ENCODE results near the gene RHOC.
A peak's percentile ranks its signal among the peaks of the same experiment; 100 is the strongest.

Gene RHOC

DNA sequence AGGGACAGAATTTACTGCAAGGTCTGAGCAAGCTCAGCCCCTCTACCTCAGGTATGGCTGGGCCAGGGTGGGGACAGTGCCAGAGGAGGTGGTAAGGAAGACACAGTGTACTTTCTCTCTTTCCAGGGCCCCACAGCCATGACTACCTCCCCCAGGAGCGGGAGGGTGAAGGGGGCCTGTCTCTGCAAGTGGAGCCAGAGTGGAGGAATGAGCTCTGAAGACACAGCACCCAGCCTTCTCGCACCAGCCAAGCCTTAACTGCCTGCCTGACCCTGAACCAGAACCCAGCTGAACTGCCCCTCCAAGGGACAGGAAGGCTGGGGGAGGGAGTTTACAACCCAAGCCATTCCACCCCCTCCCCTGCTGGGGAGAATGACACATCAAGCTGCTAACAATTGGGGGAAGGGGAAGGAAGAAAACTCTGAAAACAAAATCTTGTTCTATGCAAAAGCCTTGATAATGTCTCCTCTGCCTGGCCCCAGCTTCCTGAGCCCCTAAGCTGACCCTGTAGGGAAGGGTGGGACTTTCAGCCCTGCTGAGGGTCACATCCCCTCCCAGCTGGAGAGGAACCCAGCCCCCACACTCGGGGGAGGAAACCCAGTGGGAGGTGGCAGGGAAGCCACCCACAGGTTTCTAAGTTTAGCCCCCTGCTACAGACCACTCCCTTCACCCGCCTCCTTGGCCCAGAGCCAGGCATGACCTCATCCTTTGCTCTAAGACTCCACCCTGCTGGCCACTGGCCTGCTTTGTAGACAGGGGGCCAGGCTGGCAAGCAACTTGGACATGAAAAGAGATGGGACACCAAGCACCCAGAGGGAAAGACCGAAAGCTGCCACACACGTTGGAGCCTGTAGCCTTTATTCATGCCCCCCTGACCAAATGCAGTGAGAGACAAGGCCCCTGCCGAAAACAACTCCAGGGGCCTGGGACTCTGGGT is 6.4 kb downstream of the RHOC start:
- DNase-seq: peak; percentile 43

DNA sequence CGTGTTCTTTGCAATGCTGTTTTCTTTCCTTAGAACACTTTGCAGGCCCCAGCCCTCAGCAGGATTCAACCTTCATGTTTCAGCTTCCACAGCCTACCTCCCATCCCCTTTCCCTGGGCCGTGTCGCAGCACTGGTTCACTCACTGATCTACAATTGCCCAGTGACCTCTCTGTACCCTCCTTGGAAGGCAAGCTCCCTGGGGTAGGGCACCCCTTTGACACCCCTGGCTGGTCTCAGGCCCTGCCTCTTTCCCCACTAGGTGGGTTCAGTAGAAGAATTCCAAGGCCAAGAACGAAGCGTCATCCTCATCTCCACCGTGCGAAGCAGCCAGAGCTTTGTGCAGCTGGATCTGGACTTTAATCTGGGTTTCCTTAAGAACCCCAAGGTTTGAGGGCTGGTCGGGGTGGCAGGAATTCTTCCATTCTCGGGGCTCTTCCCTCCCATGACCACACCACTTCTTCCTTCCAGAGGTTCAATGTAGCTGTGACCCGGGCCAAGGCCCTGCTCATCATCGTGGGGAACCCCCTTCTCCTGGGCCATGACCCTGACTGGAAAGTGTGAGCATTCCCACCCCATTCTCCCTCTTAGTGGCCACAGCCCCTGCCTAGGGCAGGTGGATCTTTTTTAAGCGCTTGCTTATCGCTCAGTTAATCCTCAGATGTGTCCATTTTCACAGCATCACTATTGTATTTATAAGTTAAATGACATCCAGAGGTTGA is 7.3 kb downstream of the RHOC start:
- DNase-seq: no peak

DNA sequence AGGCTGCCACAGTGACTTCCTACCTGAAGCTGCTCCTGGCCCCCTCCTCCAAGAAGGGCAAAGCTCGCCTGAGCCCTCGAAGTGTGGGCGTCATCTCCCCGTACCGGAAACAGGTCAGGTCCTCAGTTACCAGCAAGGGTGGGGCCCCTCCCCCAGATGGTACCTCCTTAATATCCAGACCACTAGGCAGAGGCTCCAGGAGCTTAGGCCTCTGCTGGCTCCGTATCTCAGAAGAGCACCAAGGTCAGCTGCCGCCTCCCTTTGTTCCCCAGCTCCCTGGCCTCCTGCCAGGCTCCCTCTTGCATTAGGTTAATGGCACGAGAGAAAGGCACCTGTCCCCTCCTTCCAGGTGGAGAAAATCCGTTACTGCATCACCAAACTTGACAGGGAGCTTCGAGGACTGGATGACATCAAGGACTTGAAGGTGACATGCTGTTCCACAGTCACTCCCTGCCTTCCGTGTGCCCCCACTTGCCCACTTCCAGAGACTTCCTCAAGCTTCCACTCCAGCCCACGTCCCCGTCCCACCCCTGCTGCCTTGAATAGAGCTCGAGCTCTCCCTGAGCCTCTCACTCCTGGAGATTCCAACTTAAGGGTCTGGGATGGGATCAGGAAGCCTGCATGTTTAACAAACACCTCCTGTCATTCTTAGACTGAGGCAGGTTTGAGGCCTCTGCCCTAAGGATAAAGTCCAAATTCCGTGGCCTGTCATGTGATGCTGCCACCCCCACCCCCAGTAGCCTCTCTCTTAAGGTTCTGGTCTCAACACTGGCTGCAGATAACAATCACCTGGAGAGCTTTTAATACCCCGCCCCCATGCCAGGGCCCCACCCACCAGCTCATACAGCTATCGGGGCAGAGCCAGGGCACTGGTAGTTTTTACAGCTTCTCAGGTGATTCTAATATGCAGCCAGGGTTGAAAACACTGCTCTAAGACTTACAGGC is 8.3 kb downstream of the RHOC start:
- DNase-seq: peak; percentile 45

DNA sequence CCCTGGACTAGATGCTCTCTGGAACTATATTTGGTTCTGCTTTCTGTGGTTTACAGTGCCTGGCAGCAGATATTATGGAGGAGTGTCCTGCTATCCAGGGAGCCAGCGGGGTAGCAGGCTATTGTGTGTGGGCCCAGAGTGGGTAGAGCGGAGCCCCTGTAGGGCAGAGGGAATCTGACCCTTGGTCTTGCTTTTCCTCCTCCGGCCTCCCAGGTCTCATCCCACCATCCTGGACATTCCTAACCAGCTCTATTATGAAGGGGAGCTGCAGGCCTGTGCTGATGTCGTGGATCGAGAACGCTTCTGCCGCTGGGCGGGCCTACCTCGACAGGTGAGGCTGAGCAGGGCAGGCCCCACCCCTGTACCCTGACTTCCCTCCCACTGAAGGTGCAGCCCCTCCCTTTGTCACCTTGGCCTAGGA is 9.1 kb downstream of the RHOC start:
- DNase-seq: no peak

DNA sequence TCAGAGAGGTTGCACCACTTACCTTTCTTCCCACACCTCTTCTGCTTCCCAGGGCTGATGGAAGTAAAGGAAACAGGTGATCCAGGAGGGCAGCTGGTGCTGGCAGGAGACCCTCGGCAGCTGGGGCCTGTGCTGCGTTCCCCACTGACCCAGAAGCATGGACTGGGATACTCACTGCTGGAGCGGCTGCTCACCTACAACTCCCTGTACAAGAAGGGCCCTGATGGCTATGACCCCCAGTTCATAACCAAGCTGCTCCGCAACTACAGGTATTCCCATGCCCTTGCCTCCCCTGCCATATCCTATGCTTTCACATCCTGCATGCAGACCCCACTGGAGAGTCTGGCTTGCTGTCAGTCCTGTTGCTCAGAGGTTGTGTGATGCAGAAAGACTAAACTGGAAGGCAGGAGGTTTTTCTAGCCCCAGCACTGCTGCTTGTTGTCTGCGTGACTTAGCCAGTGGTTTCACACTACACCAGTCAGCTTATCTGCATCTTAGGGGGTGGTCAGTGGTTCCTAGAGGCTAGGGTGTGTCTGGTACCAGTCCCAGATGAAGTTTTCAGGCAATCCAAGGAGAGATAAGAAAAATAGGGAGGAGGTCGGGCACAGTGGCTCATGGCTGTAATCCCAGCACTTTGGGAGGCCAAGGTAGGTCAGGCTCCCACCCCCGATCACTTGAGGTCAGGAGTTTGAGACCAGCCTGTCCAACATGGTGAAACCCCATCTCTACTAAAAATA is 10.2 kb downstream of the RHOC start:
- no peak for DNase-seq

DNA sequence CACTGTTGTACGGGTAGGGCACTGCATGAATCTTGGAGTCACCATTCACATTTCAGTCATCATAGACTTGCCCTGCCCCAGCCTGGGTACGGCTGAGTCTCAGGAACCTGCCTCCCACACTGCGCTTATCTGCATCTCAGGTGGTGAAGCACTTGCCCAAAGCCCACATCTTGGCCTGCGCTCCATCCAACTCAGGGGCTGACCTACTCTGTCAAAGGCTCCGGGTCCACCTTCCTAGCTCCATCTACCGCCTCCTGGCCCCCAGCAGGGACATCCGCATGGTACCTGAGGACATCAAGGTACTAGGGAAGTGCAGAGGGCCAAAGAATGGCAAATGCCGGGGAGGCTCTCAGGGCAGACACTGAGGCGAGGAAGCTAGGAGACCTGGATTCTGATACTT is 11.7 kb downstream of the RHOC start:
- DNase-seq: no peak

DNA sequence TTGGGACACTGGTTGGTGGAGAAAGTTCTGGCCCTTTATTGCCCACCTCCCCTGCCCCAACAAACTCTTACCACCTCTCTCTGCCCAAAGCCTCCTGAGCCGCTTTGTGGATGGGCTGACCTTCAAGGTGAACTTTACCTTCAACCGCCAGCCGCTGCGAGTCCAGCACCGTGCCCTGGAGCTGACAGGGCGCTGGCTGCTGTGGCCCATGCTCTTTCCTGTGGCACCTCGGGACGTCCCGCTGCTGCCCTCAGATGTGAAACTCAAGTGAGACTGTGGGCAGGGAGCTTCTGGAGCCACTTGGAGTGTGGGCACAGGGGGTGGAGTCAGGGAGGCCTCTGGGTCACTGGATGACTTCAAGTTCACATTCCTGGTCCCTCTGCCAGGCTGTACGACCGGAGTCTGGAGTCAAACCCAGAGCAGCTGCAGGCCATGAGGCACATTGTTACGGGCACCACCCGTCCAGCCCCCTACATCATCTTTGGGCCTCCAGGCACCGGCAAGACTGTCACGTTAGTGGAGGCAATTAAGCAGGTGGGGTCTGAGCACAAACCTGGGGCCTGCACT is 12.5 kb downstream of the RHOC start:
- DNase-seq: no peak

DNA sequence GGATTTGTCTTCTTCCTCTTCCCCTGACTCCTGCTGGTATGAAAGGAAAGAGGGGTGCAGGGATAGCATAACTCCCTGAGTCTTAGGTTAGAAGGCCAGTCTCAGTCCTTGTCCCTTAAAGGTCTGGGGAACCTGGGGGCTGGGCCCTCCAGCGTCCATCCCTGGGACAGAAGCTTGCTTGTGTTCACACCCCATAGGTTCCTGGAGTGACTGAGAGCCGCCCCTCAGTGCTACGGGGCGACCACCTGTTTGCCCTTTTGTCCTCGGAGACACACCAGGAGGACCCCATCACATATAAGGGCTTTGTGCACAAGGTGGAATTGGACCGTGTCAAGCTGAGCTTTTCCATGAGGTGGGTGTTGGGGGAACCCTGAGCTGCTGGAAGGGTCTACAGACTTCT is 13.1 kb downstream of the RHOC start:
- DNase-seq: no peak

DNA sequence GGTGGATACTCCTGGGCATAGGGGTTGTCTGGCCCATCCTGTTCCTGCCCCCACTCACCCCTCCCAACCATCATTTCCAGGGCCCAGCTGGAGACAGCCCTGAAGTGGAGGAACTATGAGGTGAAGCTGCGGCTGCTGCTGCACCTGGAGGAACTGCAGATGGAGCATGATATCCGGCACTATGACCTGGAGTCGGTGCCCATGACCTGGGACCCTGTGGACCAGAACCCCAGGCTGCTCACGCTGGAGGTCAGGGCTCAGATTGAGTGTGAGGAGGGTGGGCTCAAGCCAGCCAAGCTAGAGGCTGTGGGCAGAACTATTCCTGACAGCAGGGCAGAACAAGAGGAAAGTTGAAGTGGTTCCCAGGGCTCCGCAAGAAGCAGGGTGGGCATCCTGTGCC is 14.2 kb downstream of the RHOC start:
- no peak for DNase-seq

DNA sequence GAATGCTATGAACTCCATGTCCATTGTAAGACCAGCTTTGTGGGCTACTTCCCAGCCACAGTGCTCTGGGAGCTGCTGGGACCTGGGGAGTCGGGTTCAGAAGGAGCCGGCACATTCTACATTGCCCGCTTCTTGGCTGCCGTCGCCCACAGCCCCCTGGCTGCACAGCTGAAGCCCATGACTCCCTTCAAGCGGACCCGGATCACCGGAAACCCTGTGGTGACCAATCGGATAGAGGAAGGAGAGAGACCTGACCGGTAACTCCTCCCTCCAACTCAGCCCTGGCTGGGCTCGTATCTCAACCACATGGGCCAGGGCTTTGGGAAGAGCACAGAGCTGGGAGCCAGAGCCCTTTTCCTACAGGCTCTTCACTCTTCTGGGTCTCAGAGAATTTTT is 17.1 kb downstream of the RHOC start:
- DNase-seq: no peak

DNA sequence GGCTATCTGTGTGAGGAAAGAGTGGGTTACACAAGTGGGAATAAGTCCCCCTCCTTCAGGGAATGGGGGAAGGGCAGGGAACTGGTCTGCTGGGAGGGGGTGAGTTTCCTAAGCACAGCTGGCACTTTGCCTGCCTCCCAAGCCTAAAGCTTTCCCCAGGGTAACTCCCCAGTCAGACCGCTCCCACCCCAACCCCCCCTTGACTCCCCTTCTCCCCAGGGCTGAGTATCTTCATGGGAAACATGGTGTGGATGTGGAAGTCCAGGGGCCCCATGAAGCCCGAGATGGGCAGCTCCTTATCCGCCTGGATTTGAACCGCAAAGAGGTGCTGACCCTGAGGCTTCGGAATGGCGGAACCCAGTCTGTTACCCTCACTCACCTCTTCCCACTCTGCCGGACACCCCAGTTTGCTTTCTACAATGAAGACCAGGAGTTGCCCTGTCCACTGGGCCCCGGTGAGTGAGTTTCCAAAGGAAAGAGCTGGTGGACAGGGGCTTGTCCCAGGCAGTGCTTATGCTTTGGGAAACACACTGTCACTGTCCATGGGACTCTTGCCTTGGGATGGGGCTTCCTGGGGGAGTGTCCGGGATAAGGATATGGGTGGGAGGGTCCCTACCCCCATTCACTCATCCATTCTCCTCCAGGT is 17.6 kb downstream of the RHOC start:
- DNase-seq: no peak

DNA sequence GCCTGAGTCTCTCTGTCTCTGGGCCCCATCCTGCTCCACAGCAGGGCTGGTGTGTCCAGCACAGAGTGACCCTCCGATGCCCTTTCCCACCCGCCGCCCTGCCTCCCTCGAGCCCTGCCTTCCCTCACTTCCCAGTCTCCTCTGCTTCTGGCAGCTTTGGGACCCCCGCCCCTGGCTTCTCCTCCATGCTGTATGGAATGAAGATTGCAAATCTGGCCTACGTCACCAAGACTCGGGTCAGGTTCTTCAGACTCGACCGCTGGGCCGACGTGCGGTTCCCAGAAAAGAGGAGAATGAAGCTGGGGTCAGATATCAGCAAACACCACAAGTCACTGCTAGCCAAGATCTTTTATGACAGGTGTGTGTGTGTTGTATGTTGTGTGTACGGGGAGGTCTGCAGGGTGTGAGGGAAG is 18.1 kb downstream of the RHOC start:
- no peak for DNase-seq

DNA sequence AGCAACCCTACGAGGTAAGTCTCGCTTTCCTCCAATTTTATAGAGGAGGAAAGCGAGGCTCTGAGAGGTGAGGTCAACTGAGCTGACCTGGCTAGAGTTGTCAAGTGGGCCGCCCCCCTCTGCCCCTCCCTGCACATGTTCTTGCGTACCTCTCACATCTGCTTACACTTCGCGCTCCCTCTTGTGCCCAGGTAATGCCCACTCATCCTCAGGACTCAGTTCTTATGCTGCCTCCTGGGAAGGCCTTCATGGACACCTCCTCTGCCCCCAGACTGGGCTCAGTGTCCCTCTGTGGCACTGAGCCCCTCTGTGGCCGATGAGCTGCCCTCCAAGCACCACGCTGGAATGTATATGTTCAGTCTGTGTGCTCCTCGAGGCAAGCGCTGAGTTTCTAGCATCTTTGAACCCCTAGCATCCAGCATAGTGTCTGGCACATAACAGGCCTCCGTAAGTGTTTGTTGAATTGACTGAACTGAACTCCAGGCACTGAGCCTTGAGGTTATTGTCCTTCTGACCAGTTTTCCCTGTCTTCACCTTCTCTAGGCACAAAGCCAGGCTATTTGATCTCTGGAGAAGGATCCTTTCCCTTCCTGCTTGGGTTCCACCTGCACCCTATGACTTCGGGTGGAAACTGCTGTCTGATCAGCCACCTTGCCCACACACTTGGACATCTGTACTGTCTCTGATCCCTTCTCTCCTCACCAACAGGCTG is 19.0 kb downstream of the RHOC start:
- no peak for DNase-seq

DNA sequence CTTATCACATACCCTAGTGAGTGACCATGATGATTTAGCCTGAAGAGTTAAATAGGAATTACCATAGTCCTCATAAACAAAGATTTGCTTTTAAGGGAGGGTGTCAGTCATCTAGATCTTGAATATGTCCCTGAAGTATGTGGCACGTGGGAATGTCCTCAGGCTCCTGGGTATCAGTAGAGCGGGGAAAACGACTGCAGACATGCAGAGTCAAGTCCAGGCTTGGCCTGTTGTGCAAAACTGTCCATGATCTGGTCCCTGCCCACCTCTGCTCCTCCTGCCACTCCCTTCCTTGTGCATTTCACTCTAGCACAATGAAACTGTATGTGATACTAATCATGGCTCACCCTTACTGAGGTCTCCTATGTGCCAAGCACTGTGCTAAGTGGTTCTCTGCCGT is 19.6 kb downstream of the RHOC start:
- no peak for DNase-seq

DNA sequence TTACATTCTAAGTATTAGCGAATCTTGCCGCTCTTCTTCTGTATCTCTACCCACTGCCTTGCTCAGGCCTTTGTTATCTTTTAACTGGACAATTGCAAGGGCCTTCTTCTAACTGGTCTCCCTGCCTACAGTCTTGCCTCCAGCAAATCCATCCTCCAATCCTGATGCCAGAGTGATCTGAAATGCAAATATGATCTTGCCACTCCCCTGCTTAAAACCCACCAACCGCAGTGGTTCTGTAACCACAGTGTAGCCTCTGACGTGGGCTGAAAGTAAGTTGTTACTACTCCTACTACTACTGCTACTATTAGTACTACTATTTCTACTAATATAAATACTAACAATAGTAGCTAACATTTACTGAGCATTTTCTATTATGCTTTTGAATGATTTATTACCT is 20.1 kb downstream of the RHOC start:
- DNase-seq: no peak

DNA sequence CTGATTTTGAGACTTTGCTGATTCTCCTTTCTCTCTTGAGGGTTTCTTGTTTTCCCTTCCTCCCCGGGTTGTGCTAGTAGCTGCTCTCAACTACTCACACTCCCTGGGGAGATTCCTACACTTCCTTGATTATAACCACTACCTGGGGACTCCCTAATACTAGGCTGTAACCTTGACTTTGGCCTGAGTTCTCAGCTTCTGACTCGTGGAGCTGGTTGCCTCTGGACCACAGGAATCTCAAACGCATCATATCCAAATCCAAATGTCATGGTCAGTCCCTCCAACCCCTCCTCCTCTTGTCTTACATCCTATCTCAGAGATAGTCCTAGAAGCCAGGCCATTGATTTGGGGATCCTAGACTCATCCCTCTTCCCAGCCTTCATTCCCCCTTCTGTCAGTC is 20.5 kb downstream of the RHOC start:
- DNase-seq: no peak

DNA sequence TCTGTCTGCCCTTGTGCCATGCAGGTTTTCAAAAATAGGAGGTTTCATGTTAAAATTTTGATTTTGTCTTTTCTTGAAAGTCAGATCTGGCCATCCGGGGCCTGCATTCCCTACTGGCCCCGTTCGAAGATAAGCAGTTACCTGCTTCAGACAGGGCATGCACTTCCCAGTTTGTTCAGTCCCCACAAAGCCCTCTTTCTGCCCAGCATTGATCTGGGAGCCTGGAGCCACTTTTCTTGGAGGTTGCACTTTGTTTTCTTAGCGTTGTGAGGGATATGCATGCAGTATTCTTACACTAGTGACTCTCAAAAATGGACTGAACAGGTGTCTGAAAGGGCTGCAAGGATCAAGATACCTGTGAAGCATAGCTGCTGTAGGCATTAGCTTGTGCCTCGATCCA is 21.0 kb downstream of the RHOC start:
- no peak for DNase-seq

DNA sequence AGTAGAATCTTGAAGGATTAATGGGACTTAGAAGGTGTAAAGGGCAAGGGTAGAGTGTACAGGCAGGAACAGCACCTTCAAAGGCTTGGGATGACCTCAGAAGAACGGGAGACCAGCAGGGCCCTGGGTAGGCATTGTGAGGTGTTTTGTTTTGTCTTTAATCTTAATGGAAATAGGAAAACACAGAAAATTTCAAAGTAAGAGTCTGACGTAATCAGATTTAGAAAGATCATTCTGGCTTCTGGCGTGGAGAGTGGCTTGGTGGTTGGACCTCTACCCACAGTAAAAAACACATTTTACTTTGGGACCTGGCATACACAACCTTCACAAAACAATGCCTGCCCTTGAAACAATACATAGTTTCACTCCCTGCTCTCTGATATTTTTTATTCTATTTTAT is 28.3 kb downstream of the RHOC start:
- no peak for DNase-seq

DNA sequence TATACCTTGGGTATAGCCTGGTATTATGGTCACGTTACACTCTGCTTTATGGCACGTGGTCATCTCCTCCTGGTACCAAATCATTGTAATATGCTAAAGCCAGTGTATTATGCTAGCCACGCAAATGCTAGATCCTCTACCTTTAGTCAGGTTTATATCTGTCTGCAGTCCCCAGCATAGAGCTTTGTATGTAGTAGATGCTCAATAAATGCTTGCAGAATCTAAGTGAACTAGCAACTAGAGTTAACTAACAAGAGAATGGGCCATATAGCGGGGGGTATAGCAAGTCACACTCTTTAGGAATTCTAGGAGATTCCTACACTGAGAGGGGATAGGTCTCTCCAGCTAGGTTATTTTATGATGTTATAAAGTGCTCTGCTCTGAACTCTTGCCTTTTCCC is 29.4 kb downstream of the RHOC start:
- no peak for DNase-seq

DNA sequence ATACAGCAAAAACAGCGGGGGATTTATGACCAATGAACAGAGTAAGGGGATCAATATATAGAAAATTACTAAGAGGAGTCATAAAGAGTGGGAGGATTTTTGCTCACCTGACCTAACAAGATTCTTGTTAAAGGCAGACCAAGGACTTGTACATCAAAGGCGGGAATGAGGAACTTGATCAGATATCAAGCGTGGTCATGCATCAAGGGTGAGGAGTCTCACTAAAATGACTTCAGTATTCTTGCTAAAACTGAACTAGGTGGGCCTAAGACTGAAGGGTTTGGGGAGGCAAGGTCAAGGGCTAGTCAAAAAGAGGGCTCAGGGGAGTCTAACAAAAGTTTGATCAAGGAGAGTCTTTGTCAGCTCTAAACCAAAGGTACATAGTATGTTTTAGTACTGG is 30.4 kb downstream of the RHOC start:
- no peak for DNase-seq

All from cortex of kidney (tissue), 1 donor.